IMR-90 (cell line): ENCODE results near the gene RPTOR. TPM values are rescaled to one million over a fixed set of nuclear protein-coding genes. Genes with fewer than 3 reads are reported as not detected.

Experiments used
- ATAC-seq: fragments of 200-7000 bp; cut with Tn5 transposase; 2 replicates; pipeline ENCODE4 v1.9.1; 2020; ENCODE audit warnings: low read depth, mild to moderate bottlenecking, moderate library complexity
- BruUV-seq: library from RNA; stranded (reverse); fragments of 400-500 nt; replicated peaks from 2 replicates; lab custom pipeline; 2021; lab: Mats Ljungman, UMichigan
- CTCF ChIA-PET: fragments of 300-600 bp; formaldehyde crosslinking; extraction: SDS; loops from one replicate; lab custom pipeline; 2021; ENCODE audit warnings: antibody characterized with exemption; lab: Yijun Ruan, JAX
- POLR2A ChIA-PET: fragments of 300-600 bp; sonication (Branson Sonifier 250); formaldehyde crosslinking; loops from one replicate; lab custom pipeline; 2022; ENCODE audit warnings: antibody characterized with exemption; ENCODE audit not compliant: unreplicated experiment; lab: Charles Lee
- DNase-seq: peaks from one replicate; pipeline ENCODE4 v3.0.0; 2013
- H2AFZ ChIP-seq: replicated peaks from 2 replicates; pipeline ENCODE3; 2013; ENCODE audit warnings: low read length, mild to moderate bottlenecking; ENCODE audit not compliant: poor library complexity
- H2AK5ac ChIP-seq: 2 replicates; pipeline ENCODE4 v1.6.1; 2013; ENCODE audit warnings: low read depth, low read length, inconsistent platforms
- H2AK9ac ChIP-seq: replicated peaks from 2 replicates; pipeline ENCODE3; 2013; ENCODE audit warnings: mild to moderate bottlenecking, low read depth, low read length, moderate library complexity; ENCODE audit not compliant: poor library complexity
- H2BK120ac ChIP-seq: 2 replicates; pipeline ENCODE4 v1.6.1; 2013; ENCODE audit warnings: low read depth, low read length, inconsistent platforms
- H2BK15ac ChIP-seq: 3 replicates; pipeline ENCODE4 v1.6.1; 2013; ENCODE audit warnings: low read depth, low read length, inconsistent platforms
- H2BK20ac ChIP-seq: 2 replicates; pipeline ENCODE4 v1.6.1; 2013; ENCODE audit warnings: low read depth, mild to moderate bottlenecking, inconsistent platforms, low read length, moderate library complexity
- H2BK5ac ChIP-seq: 2 replicates; pipeline ENCODE4 v1.6.1; 2013; ENCODE audit warnings: mild to moderate bottlenecking, low read depth, low read length, inconsistent platforms; ENCODE audit not compliant: poor library complexity, severe bottlenecking
- H3K14ac ChIP-seq: replicated peaks from 2 replicates; pipeline ENCODE4 v1.6.1; 2013; ENCODE audit warnings: low read depth, low read length, inconsistent platforms
- H3K18ac ChIP-seq: 2 replicates; pipeline ENCODE4 v1.6.1; 2013; ENCODE audit warnings: low read depth, low read length, control low read depth
- H3K23ac ChIP-seq: 2 replicates; pipeline ENCODE4 v1.6.1; 2013; ENCODE audit warnings: low read depth, low read length, inconsistent platforms
- H3K27ac ChIP-seq: 2 replicates; pipeline ENCODE4 v1.5.1; 2013; ENCODE audit warnings: mild to moderate bottlenecking, control low read depth, low read length; ENCODE audit not compliant: insufficient read depth
- H3K27me3 ChIP-seq: 2 replicates; pipeline ENCODE4 v1.6.1; 2013; ENCODE audit warnings: low read length; ENCODE audit not compliant: control insufficient read depth, insufficient read depth
- H3K36me3 ChIP-seq: 2 replicates; pipeline ENCODE4 v1.6.1; 2013; ENCODE audit warnings: low read length, mixed read lengths; ENCODE audit not compliant: control insufficient read depth, insufficient read depth
- H3K4ac ChIP-seq: 2 replicates; pipeline ENCODE4 v1.6.1; 2013; ENCODE audit warnings: low read depth, low read length, inconsistent platforms
- H3K4me1 ChIP-seq: 2 replicates; pipeline ENCODE4 v1.6.1; 2013; ENCODE audit warnings: low read length, mixed read lengths; ENCODE audit not compliant: control insufficient read depth, insufficient read depth
- H3K4me2 ChIP-seq: 2 replicates; pipeline ENCODE4 v1.6.1; 2013; ENCODE audit warnings: low read depth, mild to moderate bottlenecking, control low read depth, low read length, moderate library complexity
- H3K4me3 ChIP-seq: 2 replicates; pipeline ENCODE4 v1.5.1; 2013; ENCODE audit warnings: low read depth, mild to moderate bottlenecking, control low read depth, low read length, moderate library complexity; ENCODE audit not compliant: insufficient read depth
- H3K56ac ChIP-seq: 2 replicates; pipeline ENCODE4 v1.6.1; 2013; ENCODE audit warnings: low read length, inconsistent platforms; ENCODE audit not compliant: insufficient read depth; ENCODE audit errors: extremely low read depth
- H3K79me1 ChIP-seq, 2 experiments: 2 replicates each; pipeline ENCODE4 v1.6.1; 2013; ENCODE audit warnings: low read length in 2 of 2, inconsistent platforms in 1 of 2, low read depth in 1 of 2
- H3K9ac ChIP-seq: 2 replicates; pipeline ENCODE4 v1.6.1; 2013; ENCODE audit warnings: low read depth, low read length, control low read depth
- H3K9me1 ChIP-seq: 2 replicates; pipeline ENCODE4 v1.6.1; 2013; ENCODE audit warnings: low read length, inconsistent platforms; ENCODE audit not compliant: insufficient read depth
- H3K9me3 ChIP-seq: 2 replicates; pipeline ENCODE4 v1.6.1; 2013; ENCODE audit warnings: low read length; ENCODE audit not compliant: control insufficient read depth, insufficient read depth
- H4K20me1 ChIP-seq: 2 replicates; pipeline ENCODE4 v1.6.1; 2013; ENCODE audit warnings: low read length, inconsistent platforms; ENCODE audit not compliant: insufficient read depth
- H4K5ac ChIP-seq: 2 replicates; pipeline ENCODE4 v1.6.1; 2013; ENCODE audit warnings: mild to moderate bottlenecking, low read depth, low read length, control low read depth
- H4K8ac ChIP-seq, 2 experiments: 2 replicates each; pipeline ENCODE4 v1.6.1; 2013; ENCODE audit warnings: low read depth in 2 of 2, low read length in 2 of 2, control low read depth in 1 of 2, inconsistent platforms in 1 of 2
- H4K91ac ChIP-seq: 2 replicates; pipeline ENCODE4 v1.6.1; 2013; ENCODE audit warnings: low read depth, low read length, inconsistent platforms; ENCODE audit not compliant: insufficient read depth
- BHLHE40 ChIP-seq: fragments of 150-350 bp; IDR thresholded peaks from 2 replicates; pipeline ENCODE4 v1.6.1; 2016; ENCODE audit warnings: mild to moderate bottlenecking, low read depth, low read length
- FOS ChIP-seq: fragments of 150-350 bp; IDR thresholded peaks from 2 replicates; pipeline ENCODE4 v1.6.1; 2016; ENCODE audit warnings: low read depth, low read length
- MAFK ChIP-seq: IDR thresholded peaks from 2 replicates; pipeline ENCODE4 v1.6.1; 2012; ENCODE audit warnings: low read depth, low read length, improper control_type of control experiment
- MAZ ChIP-seq: IDR thresholded peaks from 2 replicates; pipeline ENCODE4 v1.6.1; 2012; ENCODE audit warnings: low read depth, mild to moderate bottlenecking, low read length, improper control_type of control experiment, moderate library complexity, borderline replicate concordance
- MXI1 ChIP-seq: IDR thresholded peaks from 2 replicates; pipeline ENCODE4 v1.6.1; 2012; ENCODE audit warnings: low read depth, mild to moderate bottlenecking, low read length, moderate library complexity, borderline replicate concordance
- POLR2A ChIP-seq: IDR thresholded peaks from 2 replicates; pipeline ENCODE4 v1.6.1; 2012; ENCODE audit warnings: mild to moderate bottlenecking, low read depth, low read length
- RAD21 ChIP-seq: IDR thresholded peaks from 2 replicates; pipeline ENCODE4 v1.6.1; 2012; ENCODE audit warnings: low read length, improper control_type of control experiment
- RCOR1 ChIP-seq: IDR thresholded peaks from 2 replicates; pipeline ENCODE4 v1.6.1; 2012; ENCODE audit warnings: mild to moderate bottlenecking, low read length, improper control_type of control experiment; ENCODE audit not compliant: insufficient replicate concordance
- RFX5 ChIP-seq: IDR thresholded peaks from 2 replicates; pipeline ENCODE4 v1.8.0; 2012; ENCODE audit warnings: low read depth, mild to moderate bottlenecking, low read length, moderate library complexity
- SMC3 ChIP-seq: fragments of 150-350 bp; IDR thresholded peaks from 2 replicates; pipeline ENCODE4 v1.6.1; 2016; ENCODE audit warnings: low read depth, mild to moderate bottlenecking, antibody characterized with exemption, low read length, moderate library complexity
- WGBS, 2 experiments: methylation state at CpG; one replicate each; pipeline versions ENCODE4 v1.1.5 to v1.1.7; 2013; ENCODE audit warnings: missing lambda C conversion rate in 2 of 2; ENCODE audit not compliant: insufficient read length in 1 of 2; ENCODE audit errors: extremely low coverage in 2 of 2; 5-methylcytosine and 5-hydroxymethylcytosine counted together
- dilution Hi-C: fragments of 300-500 bp; cut with HindIII; formaldehyde crosslinking; loops from one replicate; pipeline ENCODE4 v1.14.3; 2018; ENCODE audit warnings: low sequenced_read_pairs; ENCODE audit not compliant: unreplicated experiment
- in situ Hi-C: fragments of 300-500 bp; cut with MboI; formaldehyde crosslinking; loops from 3 replicates; pipeline ENCODE4 v1.14.3; 2019; ENCODE audit warnings: low sequenced_read_pairs, inconsistent platforms, mixed read lengths
- intact Hi-C: fragments of 100-400 bp; cut with micrococcal nuclease; formaldehyde crosslinking; loops from 2 replicates; pipeline ENCODE4 v1.10.0; 2022
- polyA plus RNA-seq, 3 experiments: library from polyadenylated mRNA; depleted of rRNA; stranded (reverse); fragments of >200 nt; gene quantifications; 2 replicates each; pipeline ENCODE4 v1.2.3, GENCODE V29; 2012; ENCODE audit warnings: low replicate concordance in 1 of 3
- total RNA-seq: library from RNA; depleted of rRNA; stranded (reverse); fragments of >200 nt; gene quantifications from 2 replicates; pipeline ENCODE4 v1.2.3, GENCODE V29; 2012
- TF ChIP-seq, protein P1 (sequence below): conservative IDR thresholded peaks from 2 replicates; pipeline ENCODE4 v1.5.1; 2012; ENCODE audit warnings: mild to moderate bottlenecking, low read depth, low read length, improper control_type of control experiment

Gene RPTOR
- total and polyA plus RNA-seq, 2 of the 4 experiments (the other 2 are of a cell fraction), result 10.8 to 14.7 TPM

- no peaks in the 10 kb centered on the region for H3K27me3 ChIP-seq
- H2BK20ac ChIP-seq, result no peak overlapping the region
- H2BK15ac ChIP-seq, result no peak overlapping the region
- H3K4me1 ChIP-seq, result no peaks in the 10 kb centered on the region
- peaks cover 32% of the 10 kb centered on the region for H3K36me3 ChIP-seq
- no peak overlapping the region for H3K4me2 ChIP-seq
- ChIA-PET POLR2A (no interaction called here), CTCF (no interaction called here)
- 70% methylated on average over 27 of the region's 48 CpGs; no CpG with 5 or more reads in 1 of the 2 experiments for WGBS, 2 experiments
- no TSS peak for BruUV-seq
- H4K91ac ChIP-seq, result no peak overlapping the region
- in situ Hi-C loops (no loop called here), intact Hi-C loops (no loop called here), dilution Hi-C loops (no loop called here)
- no peaks in the 10 kb centered on the region for H3K9me3 ChIP-seq
- no peak overlapping the region for H3K18ac ChIP-seq
- H3K9ac ChIP-seq, result no peak overlapping the region
- H4K20me1 ChIP-seq, result no peaks in the 10 kb centered on the region
- H3K4me3 ChIP-seq, result no peak overlapping the region
- no peak overlapping the region for H2AFZ ChIP-seq
- H3K27ac ChIP-seq, result no peak overlapping the region
- no peak overlapping the region for H3K4ac ChIP-seq
- no peak overlapping the region for H3K56ac ChIP-seq
- no peak overlapping the region for H4K5ac ChIP-seq
- no peak for ATAC-seq
- no peak overlapping the region for H3K14ac ChIP-seq
- H3K9me1 ChIP-seq, result no peaks in the 10 kb centered on the region
- peak overlapping the region; percentile 55 for H2AK9ac ChIP-seq
- no peak overlapping the region for H2BK5ac ChIP-seq
- no peak overlapping the region for H4K8ac ChIP-seq
- no peak overlapping the region for H2BK120ac ChIP-seq
- no peak overlapping the region for H3K23ac ChIP-seq
- H2AK5ac ChIP-seq, result no peak overlapping the region
- H3K79me1 ChIP-seq, result no peaks in the 10 kb centered on the region
- no peak for DNase-seq
- TF ChIP-seq SMC3 (no peak), RCOR1 (no peak), POLR2A (no peak), MXI1 (no peak), RFX5 (no peak), FOS (no peak), MAFK (no peak), RAD21 (no peak), MAZ (no peak), BHLHE40 (no peak)
- TF ChIP-seq, protein P1, sequence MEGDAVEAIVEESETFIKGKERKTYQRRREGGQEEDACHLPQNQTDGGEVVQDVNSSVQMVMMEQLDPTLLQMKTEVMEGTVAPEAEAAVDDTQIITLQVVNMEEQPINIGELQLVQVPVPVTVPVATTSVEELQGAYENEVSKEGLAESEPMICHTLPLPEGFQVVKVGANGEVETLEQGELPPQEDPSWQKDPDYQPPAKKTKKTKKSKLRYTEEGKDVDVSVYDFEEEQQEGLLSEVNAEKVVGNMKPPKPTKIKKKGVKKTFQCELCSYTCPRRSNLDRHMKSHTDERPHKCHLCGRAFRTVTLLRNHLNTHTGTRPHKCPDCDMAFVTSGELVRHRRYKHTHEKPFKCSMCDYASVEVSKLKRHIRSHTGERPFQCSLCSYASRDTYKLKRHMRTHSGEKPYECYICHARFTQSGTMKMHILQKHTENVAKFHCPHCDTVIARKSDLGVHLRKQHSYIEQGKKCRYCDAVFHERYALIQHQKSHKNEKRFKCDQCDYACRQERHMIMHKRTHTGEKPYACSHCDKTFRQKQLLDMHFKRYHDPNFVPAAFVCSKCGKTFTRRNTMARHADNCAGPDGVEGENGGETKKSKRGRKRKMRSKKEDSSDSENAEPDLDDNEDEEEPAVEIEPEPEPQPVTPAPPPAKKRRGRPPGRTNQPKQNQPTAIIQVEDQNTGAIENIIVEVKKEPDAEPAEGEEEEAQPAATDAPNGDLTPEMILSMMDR, result no peak
Observed at GRCh38 chr17:80948019-80948975, 403.7 kb downstream of the RPTOR start.
